Upper lobe of left lung (tissue), 6 donors: ENCODE results near the gene PIK3IP1. TPM values are rescaled to one million over a fixed set of nuclear protein-coding genes. Genes with fewer than 3 reads are reported as not detected.
"Not testable (repeated sequence)": the region's sequence is repeated elsewhere in the genome, so short reads cannot be mapped to it uniquely, and the experiment has no call there.

ENCODE experiments used
- ATAC-seq, 2 donors: fragments of 200-7000 bp; cut with Tn5 transposase; one replicate each; pipeline ENCODE4 v1.9.1; 2022; ENCODE audit warnings: mild to moderate bottlenecking in 2 of 2, moderate library complexity in 2 of 2; ENCODE audit not compliant: low FRiP score in 2 of 2
- DNase-seq, 2 donors: peaks; one replicate each; pipeline ENCODE4 v3.0.0-alpha.2; 2019 to 2020
- H3K27ac ChIP-seq, 4 donors: fragments of 200-600 bp; sonication (generic); one replicate each; pipeline ENCODE4 v1.5.1; 2016 to 2019
- H3K27me3 ChIP-seq, 4 donors: fragments of 200-600 bp; sonication (generic); one replicate each; pipeline ENCODE4 v1.5.1; 2017 to 2019
- H3K36me3 ChIP-seq, 4 donors: fragments of 200-600 bp; sonication (generic); one replicate each; pipeline ENCODE4 v1.5.1; 2016 to 2019
- H3K4me1 ChIP-seq, 4 donors: fragments of 200-600 bp; sonication (generic); one replicate each; pipeline ENCODE4 v1.5.1; 2018 to 2019
- H3K4me3 ChIP-seq, 4 donors: fragments of 200-600 bp; sonication (generic); one replicate each; pipeline ENCODE4 v1.5.1; 2017 to 2019; ENCODE audit warnings: mild to moderate bottlenecking in 2 of 4, moderate library complexity in 1 of 4
- H3K9me3 ChIP-seq, 4 donors: fragments of 200-600 bp; sonication (generic); one replicate each; pipeline ENCODE4 v1.5.1; 2018 to 2019
- EP300 ChIP-seq, 4 donors: sonication (generic); formaldehyde crosslinking; IDR thresholded peaks; one replicate each; pipeline ENCODE4 v1.5.1; 2017; ENCODE audit warnings: antibody characterized with exemption in 4 of 4, control low read depth in 2 of 4
- POLR2A ChIP-seq, 4 donors: fragments of 450-650 bp; IDR thresholded peaks; one replicate each; pipeline ENCODE4 v1.5.1; 2016 to 2017; ENCODE audit warnings: antibody characterized with exemption in 4 of 4, mild to moderate bottlenecking in 2 of 4
- POLR2AphosphoS5 ChIP-seq, 2 donors: sonication (generic); formaldehyde crosslinking; IDR thresholded peaks; one replicate each; pipeline ENCODE4 v1.5.1; 2017; ENCODE audit warnings: antibody characterized with exemption in 2 of 2
- WGBS, 2 donors: methylation state at CpG; one replicate each; pipeline ENCODE4 v1.1.5; 2017 to 2018; 5-methylcytosine and 5-hydroxymethylcytosine counted together
- total RNA-seq, 6 donors: library from RNA; depleted of rRNA in 4 of 6; stranded (reverse); fragments of >200 nt in 4 of 6; gene quantifications; one replicate each; pipeline versions ENCODE4 v1.1.0 to v1.2.1, GENCODE V29; 2016 to 2021
- TF ChIP-seq, protein P1 (sequence below), 6 experiments: fragments of 450-650 bp in 4 of 6; fragments of 200-600 bp in 2 of 6; sonication (generic) in 2 of 6; IDR thresholded peaks; one replicate each; pipeline ENCODE4 v1.5.1; 2016 to 2019; ENCODE audit warnings: antibody characterized with exemption in 6 of 6
- donor health status: DM: no; HTN: no; CAD: no; lungs with moderate emphysema.
- donor health status: DM: no; HTN: yes; CAD: no; lungs with severe emphysema.

PIK3IP1 gene
- total RNA-seq, 6 donors from 2014 or later = 38.9 to 97.1 (median 65.8) TPM

DNA sequence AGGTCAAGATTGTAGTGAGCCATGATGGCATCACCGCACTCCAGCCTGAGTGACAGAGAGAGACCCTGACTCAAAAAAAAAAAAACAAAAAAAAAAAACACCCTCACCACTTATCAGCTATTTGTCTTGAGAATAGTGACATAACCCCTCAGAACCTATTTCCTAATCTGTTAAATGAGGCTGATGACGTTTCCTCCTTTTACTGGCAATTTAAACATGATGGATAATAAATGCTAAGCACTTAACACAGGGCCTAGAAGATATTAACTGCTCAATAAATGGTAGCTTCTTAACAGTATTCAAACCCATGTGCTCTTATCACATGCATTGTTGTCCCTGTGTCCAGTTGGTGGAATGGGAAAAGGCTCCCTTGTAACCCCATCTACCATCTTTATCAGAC lies 45.6 kb downstream of the PIK3IP1 start:
- ATAC-seq = no peak
- peak overlapping the region in 2 of 4 donors; percentile 48 to 76 for H3K27ac ChIP-seq
- H3K27me3 ChIP-seq = no peaks in the 10 kb centered on the region
- no peak for DNase-seq
- TF ChIP-seq, protein P1, sequence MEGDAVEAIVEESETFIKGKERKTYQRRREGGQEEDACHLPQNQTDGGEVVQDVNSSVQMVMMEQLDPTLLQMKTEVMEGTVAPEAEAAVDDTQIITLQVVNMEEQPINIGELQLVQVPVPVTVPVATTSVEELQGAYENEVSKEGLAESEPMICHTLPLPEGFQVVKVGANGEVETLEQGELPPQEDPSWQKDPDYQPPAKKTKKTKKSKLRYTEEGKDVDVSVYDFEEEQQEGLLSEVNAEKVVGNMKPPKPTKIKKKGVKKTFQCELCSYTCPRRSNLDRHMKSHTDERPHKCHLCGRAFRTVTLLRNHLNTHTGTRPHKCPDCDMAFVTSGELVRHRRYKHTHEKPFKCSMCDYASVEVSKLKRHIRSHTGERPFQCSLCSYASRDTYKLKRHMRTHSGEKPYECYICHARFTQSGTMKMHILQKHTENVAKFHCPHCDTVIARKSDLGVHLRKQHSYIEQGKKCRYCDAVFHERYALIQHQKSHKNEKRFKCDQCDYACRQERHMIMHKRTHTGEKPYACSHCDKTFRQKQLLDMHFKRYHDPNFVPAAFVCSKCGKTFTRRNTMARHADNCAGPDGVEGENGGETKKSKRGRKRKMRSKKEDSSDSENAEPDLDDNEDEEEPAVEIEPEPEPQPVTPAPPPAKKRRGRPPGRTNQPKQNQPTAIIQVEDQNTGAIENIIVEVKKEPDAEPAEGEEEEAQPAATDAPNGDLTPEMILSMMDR (IDR thresholded peaks at IDR 0.05) = no peak
- TF ChIP-seq POLR2A (IDR thresholded peaks at IDR 0.05) (no peak), EP300 (IDR thresholded peaks at IDR 0.05) (no peak)
- H3K4me3 ChIP-seq = no peak overlapping the region
- 63 to 79% methylated on average over 2 of the region's 2 CpGs for WGBS, 2 donors
- peaks cover 0 to under 1% (median 0%) of the 10 kb centered on the region in 4 donors for H3K36me3 ChIP-seq
- peaks cover 31 to 44% (median 36%) of the 10 kb centered on the region in 4 donors for H3K4me1 ChIP-seq
- no peaks in the 10 kb centered on the region for H3K9me3 ChIP-seq

DNA sequence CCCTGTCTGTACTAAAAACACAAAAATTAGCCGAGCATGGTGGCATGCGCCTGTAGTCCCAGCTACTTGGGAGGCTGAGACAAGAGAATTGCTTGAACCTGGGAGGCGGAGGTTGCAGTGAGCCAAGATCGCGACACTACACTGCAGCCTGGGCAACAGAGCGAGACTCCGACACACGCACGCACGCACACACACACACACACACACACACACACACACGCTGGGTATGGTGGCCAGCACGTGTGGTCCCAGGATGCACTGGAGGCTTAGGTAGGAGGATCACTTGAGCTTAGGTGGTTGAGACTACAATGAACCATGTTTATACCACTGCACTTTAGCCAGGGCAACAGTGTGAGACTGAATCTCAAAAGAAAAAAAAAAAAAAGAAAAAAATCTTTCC lies 46.3 kb downstream of the PIK3IP1 start:
- not testable (repeated sequence) for H3K27me3 ChIP-seq, DNase-seq, H3K4me3 ChIP-seq, H3K36me3 ChIP-seq, H3K9me3 ChIP-seq, H3K27ac ChIP-seq, ATAC-seq
- WGBS, 2 donors = 92 to 98% methylated on average over 5 to 12 of the region's 12 CpGs
- peaks cover 34 to 37% (median 35%) of the 10 kb centered on the region in 4 donors for H3K4me1 ChIP-seq

DNA sequence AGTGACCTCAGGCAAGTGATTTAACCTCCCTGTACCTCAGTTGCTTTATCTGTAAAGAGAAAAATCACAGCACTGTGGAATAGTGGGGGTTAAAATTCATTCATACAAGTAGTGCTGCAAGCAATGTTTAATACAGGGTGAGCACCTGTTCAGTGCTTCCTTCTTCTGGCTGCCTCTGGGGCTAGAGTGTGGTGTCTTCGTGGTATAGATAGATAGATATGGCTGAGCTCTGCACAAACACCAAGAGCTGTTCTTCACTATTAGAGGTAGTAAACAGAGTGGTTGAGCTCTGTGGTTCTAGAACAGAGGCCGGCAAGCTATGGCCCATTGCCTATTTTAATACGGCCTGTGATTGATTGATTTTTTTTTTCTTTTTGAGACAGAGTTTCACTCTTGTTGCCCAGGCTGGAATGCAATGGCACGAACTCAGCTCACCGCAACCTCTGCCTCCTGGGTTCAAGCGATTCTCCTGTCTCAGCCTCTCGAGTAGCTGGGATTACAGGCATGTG lies 47.3 kb downstream of the PIK3IP1 start:
- Histone ChIP-seq H3K4me1 (peaks cover 28 to 37% (median 30%) of the 10 kb centered on the region in 4 donors), H3K4me3 (no peak overlapping the region), H3K27me3 (no peaks in the 10 kb centered on the region), H3K36me3 (peaks cover 0 to 3% (median 0%) of the 10 kb centered on the region in 4 donors), H3K9me3 (no peaks in the 10 kb centered on the region), H3K27ac (peak overlapping the region in 1 of 4 donors; percentile 30)
- 85 to 91% methylated on average over 7 of the region's 7 CpGs for WGBS, 2 donors
- TF ChIP-seq POLR2AphosphoS5 (IDR thresholded peaks at IDR 0.05) (no peak), POLR2A (IDR thresholded peaks at IDR 0.05) (no peak), EP300 (IDR thresholded peaks at IDR 0.05) (no peak)
- TF ChIP-seq, protein P1 (IDR thresholded peaks at IDR 0.05) = no peak
- ATAC-seq = no peak
- no peak for DNase-seq

DNA sequence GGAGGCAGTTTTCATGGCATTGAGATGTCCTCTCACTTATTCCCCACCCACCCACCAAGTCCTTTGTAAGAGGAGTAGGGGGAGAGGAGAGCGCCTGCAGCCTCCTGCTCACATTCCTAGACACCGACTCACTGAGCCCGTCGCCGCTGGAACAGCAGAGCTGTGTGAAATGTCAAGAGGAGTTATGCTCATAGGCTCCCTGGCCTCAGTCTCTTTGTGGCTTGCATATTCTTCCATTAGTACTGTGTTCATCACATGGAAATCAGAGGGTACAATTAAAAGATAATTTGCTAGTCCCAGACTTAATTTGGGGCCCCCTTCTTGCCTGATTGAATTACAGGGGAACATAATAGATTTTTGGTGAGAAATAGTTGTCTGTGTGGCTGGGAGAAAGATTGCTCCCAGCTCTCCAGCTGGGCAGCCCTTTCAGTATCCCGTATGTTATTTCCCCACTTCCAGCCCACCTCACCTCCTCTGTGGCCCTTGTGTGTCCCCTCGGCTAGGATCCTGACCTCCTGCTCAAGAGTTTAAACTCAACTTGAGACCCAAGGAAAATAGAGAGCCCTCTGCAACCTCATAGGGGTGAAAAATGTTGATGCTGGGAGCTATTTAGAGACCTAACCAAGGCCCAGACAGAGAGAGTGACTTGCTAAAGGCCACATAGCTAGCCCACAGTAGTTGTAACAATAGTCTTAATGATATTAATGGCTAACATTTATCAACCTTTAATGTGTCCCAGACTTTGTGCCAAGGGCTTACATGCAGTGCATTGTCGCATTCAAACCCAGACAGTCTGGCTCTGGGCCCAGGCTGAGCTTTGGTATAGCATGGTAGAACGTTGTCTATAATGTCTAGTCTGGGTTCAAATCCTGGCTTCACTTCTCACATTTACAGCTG lies 48.0 kb downstream of the PIK3IP1 start:
- Histone ChIP-seq H3K27me3 (no peaks in the 10 kb centered on the region), H3K4me1 (peaks cover 21 to 34% (median 24%) of the 10 kb centered on the region in 4 donors), H3K27ac (peak overlapping the region in 3 of 4 donors; percentile 3 to 30 (median 27)), H3K4me3 (no peak overlapping the region), H3K36me3 (peaks cover 0 to 3% (median 0%) of the 10 kb centered on the region in 4 donors), H3K9me3 (no peaks in the 10 kb centered on the region)
- ATAC-seq = no peak
- 69% methylated on average over 8 to 9 of the region's 9 CpGs for WGBS, 2 donors
- TF ChIP-seq, protein P1 (IDR thresholded peaks at IDR 0.05) = no peak
- TF ChIP-seq POLR2AphosphoS5 (IDR thresholded peaks at IDR 0.05) (no peak), EP300 (IDR thresholded peaks at IDR 0.05) (no peak)
- DNase-seq = no peak

DNA sequence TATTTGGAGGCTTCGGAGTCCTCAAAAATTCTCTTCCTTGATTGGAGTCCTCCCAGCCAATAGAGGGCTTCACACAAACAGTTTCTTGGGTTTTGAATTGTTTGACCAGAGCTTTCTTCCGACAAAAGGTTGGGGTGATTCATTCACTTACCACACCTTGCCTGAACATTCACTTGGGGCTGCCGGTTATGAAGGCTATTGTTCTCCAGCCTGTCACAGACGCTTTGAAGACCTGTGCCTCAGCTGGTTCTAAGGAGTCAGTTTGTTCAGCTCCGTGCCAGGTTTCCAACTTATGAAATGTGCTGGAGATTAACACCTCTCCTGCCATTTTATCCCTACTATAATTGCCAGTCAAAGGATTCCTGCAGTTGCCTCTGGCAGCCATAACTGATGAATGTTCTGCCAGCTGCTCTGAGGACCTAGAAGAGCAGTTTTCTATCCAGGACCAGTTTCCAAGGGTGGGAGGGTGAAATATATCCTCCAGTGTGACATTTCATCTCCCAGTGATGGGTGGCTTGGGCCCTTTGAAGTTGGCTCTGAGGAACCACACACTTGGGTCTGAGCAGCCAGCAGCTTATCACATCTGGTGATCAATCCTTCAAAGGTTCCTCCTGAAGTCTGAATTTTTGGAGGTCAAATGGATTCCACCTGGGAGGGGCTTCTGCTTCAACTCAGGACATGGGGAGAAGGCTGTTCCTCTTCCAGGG lies 48.8 kb downstream of the PIK3IP1 start:
- Histone ChIP-seq H3K27ac (peak overlapping the region in 2 of 4 donors; percentile 3 to 27), H3K9me3 (no peaks in the 10 kb centered on the region), H3K4me3 (no peak overlapping the region), H3K36me3 (peaks cover 0 to 3% (median 0%) of the 10 kb centered on the region in 4 donors), H3K4me1 (peaks cover 14 to 32% (median 16%) of the 10 kb centered on the region in 4 donors), H3K27me3 (no peaks in the 10 kb centered on the region)
- DNase-seq (no peak), ATAC-seq (no peak)
- WGBS, 2 donors = 82 to 86% methylated on average over 4 to 5 of the region's 5 CpGs
- no peak for TF ChIP-seq POLR2AphosphoS5 (IDR thresholded peaks at IDR 0.05)
- TF ChIP-seq, protein P1 (IDR thresholded peaks at IDR 0.05) = no peak
- no peak for TF ChIP-seq EP300 (IDR thresholded peaks at IDR 0.05)
- TF ChIP-seq POLR2A (IDR thresholded peaks at IDR 0.05) = no peak
